ENCODE measurements around the gene PMPCA.

PMPCA gene

GRCh38 chr9:136389396-136389795, 21.1 kb upstream of the PMPCA start:
- TF ChIP-seq CTCF (IDR thresholded peaks at IDR 0.05; ENCODE audit: low read depth, low read length): no peak
- no peak for DNase-seq (ENCODE audit: extremely low read depth, low read depth)

- no peak for DNase-seq (ENCODE audit: extremely low read depth, low read depth)
- TF ChIP-seq CTCF (IDR thresholded peaks at IDR 0.05; ENCODE audit: low read depth, low read length): no peak
These were observed 18.5 kb upstream of the PMPCA start for GRCh38 chr9:136391737-136392537.

DNA sequence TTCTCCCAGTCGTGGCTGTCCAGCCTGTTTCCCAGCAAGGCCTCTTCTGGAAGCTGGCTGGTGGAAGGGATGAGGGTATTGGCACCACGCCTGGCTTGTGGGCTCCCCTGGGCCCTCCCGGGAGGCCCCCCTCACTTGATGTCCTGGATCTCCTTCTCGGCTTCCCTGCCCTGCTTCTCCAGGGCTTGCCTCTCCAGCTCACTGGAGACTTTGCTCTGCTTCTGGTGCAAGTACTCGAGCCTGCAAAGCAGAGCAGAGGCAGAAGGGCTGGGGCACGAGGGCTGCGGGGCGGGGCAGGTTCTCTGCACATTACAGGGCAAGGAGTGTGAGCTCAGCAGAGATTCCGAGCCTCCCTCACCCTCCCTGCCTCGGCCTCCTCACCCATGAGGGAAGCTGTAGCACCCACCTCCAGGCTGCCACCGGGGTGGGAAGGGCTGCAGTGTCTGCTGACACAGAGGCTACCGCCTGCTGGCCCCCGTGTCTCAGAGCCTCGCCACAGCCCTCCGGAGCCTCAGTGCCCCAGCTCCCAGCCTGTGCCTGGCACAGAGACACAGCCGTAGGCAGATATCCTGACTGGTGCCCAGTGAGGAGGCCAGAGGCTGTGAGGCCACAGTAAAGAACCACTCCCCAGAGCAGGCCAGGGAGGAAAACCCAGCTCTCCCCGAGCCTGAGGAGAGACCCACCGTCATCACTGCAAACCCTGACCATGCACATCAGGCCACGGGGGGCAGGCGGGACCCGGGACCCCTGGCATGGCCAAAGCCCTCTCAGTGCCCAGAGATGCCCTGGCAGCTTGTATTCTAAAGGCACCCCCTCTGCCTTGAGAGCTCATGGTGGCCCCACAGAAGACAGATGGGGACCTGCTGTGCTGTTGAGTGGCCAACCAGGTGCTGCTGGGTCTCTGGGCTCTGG, 17.7 kb upstream of the PMPCA start:
- TF ChIP-seq CTCF (IDR thresholded peaks at IDR 0.05; ENCODE audit: low read depth, low read length): no peak
- DNase-seq (ENCODE audit: extremely low read depth, low read depth): no peak

DNA sequence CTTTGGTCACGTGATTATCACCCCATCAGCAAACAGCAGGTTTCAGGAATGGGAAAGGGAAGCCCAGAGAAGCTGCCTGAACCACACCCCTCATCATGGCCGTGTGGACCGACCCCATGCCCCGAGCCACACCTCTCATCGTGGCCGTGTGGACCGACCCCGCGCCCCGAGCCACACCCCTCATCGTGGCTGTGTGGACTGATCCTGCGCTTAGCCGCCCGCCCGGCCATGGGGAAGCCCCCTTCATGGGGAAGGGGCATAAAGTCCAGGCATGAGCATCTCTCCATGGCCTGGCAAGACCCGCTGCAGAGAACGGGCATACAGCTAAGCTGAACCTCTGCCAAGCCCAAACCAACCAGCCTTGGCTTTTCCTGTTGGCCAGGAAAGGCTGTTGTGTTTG, 16.9 kb upstream of the PMPCA start:
- no peak for DNase-seq (ENCODE audit: extremely low read depth, low read depth)
- TF ChIP-seq CTCF (IDR thresholded peaks at IDR 0.05; ENCODE audit: low read depth, low read length): no peak

- no peak for DNase-seq (ENCODE audit: extremely low read depth, low read depth)
- TF ChIP-seq CTCF (IDR thresholded peaks at IDR 0.05; ENCODE audit: low read depth, low read length): no peak
These were observed 16.0 kb upstream of the PMPCA start for GRCh38 chr9:136394312-136395019.

DNA sequence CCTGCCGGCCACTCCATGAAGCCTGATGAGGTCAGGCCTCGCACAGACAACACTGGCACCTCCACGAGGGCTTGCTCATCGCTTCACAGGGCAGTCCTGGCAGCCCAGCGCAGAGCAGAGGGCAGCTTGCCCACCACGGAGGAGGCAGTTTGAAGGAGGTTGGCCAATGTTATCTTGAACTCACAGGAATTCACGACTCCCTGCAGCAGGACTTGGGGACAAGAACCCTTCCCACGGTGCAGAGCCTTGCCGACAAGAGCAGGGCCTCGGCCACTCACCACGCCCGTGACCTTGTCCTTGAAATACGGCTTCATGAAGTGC, 15.5 kb upstream of the PMPCA start:
- no peak for DNase-seq (ENCODE audit: extremely low read depth, low read depth)
- no peak for TF ChIP-seq CTCF (IDR thresholded peaks at IDR 0.05; ENCODE audit: low read depth, low read length)
